ENCODE data around the gene POU3F2. TPM values are rescaled to one million over a fixed set of nuclear protein-coding genes. Genes with fewer than 3 reads are reported as not detected.

The POU3F2 gene
- under 1 TPM; 0.31 TPM for total RNA-seq
- 0.32 TPM for polyA plus RNA-seq (ENCODE audit: insufficient read depth, low read depth, low replicate concordance)
- long read RNA-seq, donor 1, full-length matches to known transcripts: 3 of 3 reads
- long read RNA-seq, donor 1, partial matches to known transcripts: 0 of 3 reads
- long read RNA-seq, donor 1, other reads (novel, unspliced or antisense): 0 of 3 reads
- long read RNA-seq, donor 2, full-length matches to known transcripts: 1 of 1 reads
- long read RNA-seq, donor 2, partial matches to known transcripts: 0 of 1 reads
- long read RNA-seq, donor 2, other reads (novel, unspliced or antisense): 0 of 1 reads

- intact Hi-C loops (cut with DNase I; ENCODE audit: low total_unique reads): no loop called here
- Histone ChIP-seq H3K9me3 (no peaks in the 10 kb centered on the region), H3K36me3 (ENCODE audit: low read depth, missing control alignments) (no peaks in the 10 kb centered on the region), H3K27me3 (no peaks in the 10 kb centered on the region), H3K4me1 (peaks cover 33% of the 10 kb centered on the region), H3K27ac (no peak within 1 kb of the TSS), H3K4me3 (peak within 1 kb of the TSS; percentile 53 to 61)
- 0 to 1% methylated on average over 55 to 83 of the region's 83 CpGs for WGBS, 2 donors
- peak; percentile 86 for DNase-seq
- TF ChIP-seq CTCF (IDR thresholded peaks at IDR 0.05) (no peak), POLR2A (IDR thresholded peaks at IDR 0.05) (no peak)
Measured at GRCh38 chr6:98834060-98835031, at the start of gene POU3F2. Gene POU3F2 (plus strand): TSS chr6:98834574. CDS start chr6:98834874, 300 bp downstream.

GRCh38 chr6:98787435-98787834 is 46.9 kb upstream of the POU3F2 start:
- no peak for DNase-seq
- no peaks in the 10 kb centered on the region for H3K27me3 ChIP-seq
- H3K36me3 ChIP-seq (ENCODE audit: low read depth, missing control alignments): no peaks in the 10 kb centered on the region
- TF ChIP-seq CTCF (IDR thresholded peaks at IDR 0.05): no peak
- TF ChIP-seq POLR2A (IDR thresholded peaks at IDR 0.05): no peak
- intact Hi-C loops (cut with DNase I; ENCODE audit: low total_unique reads): no loop called here
- H3K4me1 ChIP-seq: no peaks in the 10 kb centered on the region
- H3K27ac ChIP-seq: no peak overlapping the region
- H3K4me3 ChIP-seq: no peak overlapping the region
- no peaks in the 10 kb centered on the region for H3K9me3 ChIP-seq
- 43 to 53% methylated on average over 8 of the region's 8 CpGs for WGBS, 2 donors

GRCh38 chr6:98787961-98788360 is 46.4 kb upstream of the POU3F2 start:
- intact Hi-C loops (cut with DNase I; ENCODE audit: low total_unique reads): no loop called here
- no peak overlapping the region for H3K27ac ChIP-seq
- H3K27me3 ChIP-seq: no peaks in the 10 kb centered on the region
- H3K9me3 ChIP-seq: no peaks in the 10 kb centered on the region
- TF ChIP-seq CTCF (IDR thresholded peaks at IDR 0.05) (no peak), POLR2A (IDR thresholded peaks at IDR 0.05) (no peak)
- DNase-seq: no peak
- no peaks in the 10 kb centered on the region for H3K4me1 ChIP-seq
- H3K4me3 ChIP-seq: peak overlapping the region in 1 of 2 donors; percentile 5
- 14 to 21% methylated on average over 15 of the region's 15 CpGs for WGBS, 2 donors
- no peaks in the 10 kb centered on the region for H3K36me3 ChIP-seq (ENCODE audit: low read depth, missing control alignments)

GRCh38 chr6:98794307-98794842 is 40.0 kb upstream of the POU3F2 start:
- TF ChIP-seq CTCF (IDR thresholded peaks at IDR 0.05): no peak
- no peak for TF ChIP-seq POLR2A (IDR thresholded peaks at IDR 0.05)
- no peaks in the 10 kb centered on the region for H3K36me3 ChIP-seq (ENCODE audit: low read depth, missing control alignments)
- H3K4me1 ChIP-seq: no peaks in the 10 kb centered on the region
- no peak overlapping the region for H3K27ac ChIP-seq
- DNase-seq: no peak
- H3K27me3 ChIP-seq: no peaks in the 10 kb centered on the region
- WGBS, 2 donors: 75 to 85% methylated on average over 4 of the region's 4 CpGs
- no peak overlapping the region for H3K4me3 ChIP-seq
- intact Hi-C loops (cut with DNase I; ENCODE audit: low total_unique reads): no loop called here
- H3K9me3 ChIP-seq: no peaks in the 10 kb centered on the region
